AG04450 (cell line): ENCODE measurements around the gene GTF3C4. TPM values are rescaled to one million over a fixed set of nuclear protein-coding genes. Genes with fewer than 3 reads are reported as not detected.

Experiments used
- CTCF ChIA-PET: fragments of 300-600, 350-600 bp; formaldehyde crosslinking; extraction: SDS; loops from one replicate; lab custom pipeline; 2022; ENCODE audit warnings: antibody characterized with exemption, inconsistent platforms; lab: Charles Lee
- POLR2A ChIA-PET: fragments of 350-600 bp; formaldehyde crosslinking; extraction: SDS; loops from one replicate; lab custom pipeline; 2021; ENCODE audit warnings: antibody characterized with exemption, inconsistent platforms; lab: Yijun Ruan, JAX
- DNase-seq: peaks from one replicate; pipeline ENCODE4 v3.0.0-alpha.2; 2011; ENCODE audit warnings: low read depth, low spot score
- H3K27ac ChIP-seq: one replicate; pipeline ENCODE4 v1.5.1; 2012; ENCODE audit warnings: low read depth, low read length, control low read depth
- H3K27me3 ChIP-seq: one replicate; pipeline ENCODE4 v1.6.0; 2012; ENCODE audit warnings: low read length; ENCODE audit not compliant: control insufficient read depth, insufficient read depth
- H3K4me3 ChIP-seq: 2 replicates; pipeline ENCODE4 v1.5.1; 2011; ENCODE audit warnings: mild to moderate bottlenecking, low read depth, low read length, control low read depth
- H3K9me3 ChIP-seq: 2 replicates; pipeline ENCODE4 v1.5.1; 2012; ENCODE audit warnings: low read length; ENCODE audit not compliant: control insufficient read depth, insufficient read depth
- polyA plus RNA-seq: library from polyadenylated mRNA; depleted of rRNA; stranded (reverse); fragments of >200 nt; gene quantifications from 2 replicates; pipeline ENCODE4 v1.2.3, GENCODE V29; 2011
- TF ChIP-seq, protein P1 (sequence below): IDR thresholded peaks from 2 replicates; pipeline ENCODE4 v1.5.1; 2011; ENCODE audit warnings: low read depth, low read length, control low read depth, inconsistent platforms

The GTF3C4 gene
- polyA plus RNA-seq, 1 experiment, result 6.9 TPM

DNA sequence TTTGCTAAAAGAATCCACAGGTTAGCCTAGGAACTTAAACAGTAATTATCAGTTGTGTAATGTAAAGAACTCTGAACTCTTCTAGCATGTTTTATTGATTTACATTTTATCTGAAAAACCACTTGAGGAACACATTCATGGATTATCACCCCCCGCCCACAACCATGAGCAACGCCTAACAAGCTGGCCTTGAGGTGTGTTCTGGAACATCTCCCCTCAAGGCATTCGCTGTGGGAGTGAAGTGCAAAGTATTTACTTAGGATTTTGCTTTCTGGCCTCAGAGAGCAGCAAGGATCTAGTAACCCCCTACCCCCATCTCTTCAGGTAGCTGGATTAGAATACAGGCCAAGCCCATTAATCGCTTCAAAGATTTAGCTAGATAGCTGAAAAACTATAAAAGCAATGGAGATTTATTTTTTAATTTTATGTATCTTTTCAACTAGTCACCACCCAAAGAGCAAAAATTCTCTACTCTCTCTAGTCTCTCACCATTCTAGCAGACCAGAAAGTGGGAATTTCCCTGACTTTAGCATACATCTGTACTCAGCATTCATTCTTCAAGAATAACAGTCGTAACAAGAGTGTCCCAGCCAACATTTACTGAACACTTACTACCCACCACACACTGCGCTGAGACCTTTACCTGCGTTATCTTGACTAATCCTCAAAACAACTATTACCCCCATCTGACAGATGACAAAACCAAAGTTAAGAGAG is 37.7 kb upstream of the GTF3C4 start:
- ChIA-PET POLR2A (no interaction called here), CTCF (interaction anchor here (1.2 kb wide), 1 partner anchor 11 kb away, joined by 3 read pairs; no protein-coding TSS in a partner anchor)
- TF ChIP-seq, protein P1, sequence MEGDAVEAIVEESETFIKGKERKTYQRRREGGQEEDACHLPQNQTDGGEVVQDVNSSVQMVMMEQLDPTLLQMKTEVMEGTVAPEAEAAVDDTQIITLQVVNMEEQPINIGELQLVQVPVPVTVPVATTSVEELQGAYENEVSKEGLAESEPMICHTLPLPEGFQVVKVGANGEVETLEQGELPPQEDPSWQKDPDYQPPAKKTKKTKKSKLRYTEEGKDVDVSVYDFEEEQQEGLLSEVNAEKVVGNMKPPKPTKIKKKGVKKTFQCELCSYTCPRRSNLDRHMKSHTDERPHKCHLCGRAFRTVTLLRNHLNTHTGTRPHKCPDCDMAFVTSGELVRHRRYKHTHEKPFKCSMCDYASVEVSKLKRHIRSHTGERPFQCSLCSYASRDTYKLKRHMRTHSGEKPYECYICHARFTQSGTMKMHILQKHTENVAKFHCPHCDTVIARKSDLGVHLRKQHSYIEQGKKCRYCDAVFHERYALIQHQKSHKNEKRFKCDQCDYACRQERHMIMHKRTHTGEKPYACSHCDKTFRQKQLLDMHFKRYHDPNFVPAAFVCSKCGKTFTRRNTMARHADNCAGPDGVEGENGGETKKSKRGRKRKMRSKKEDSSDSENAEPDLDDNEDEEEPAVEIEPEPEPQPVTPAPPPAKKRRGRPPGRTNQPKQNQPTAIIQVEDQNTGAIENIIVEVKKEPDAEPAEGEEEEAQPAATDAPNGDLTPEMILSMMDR, result no peak
- no peak for DNase-seq
- H3K27me3 ChIP-seq, result no peaks in the 10 kb centered on the region
- no peak overlapping the region for H3K4me3 ChIP-seq
- no peaks in the 10 kb centered on the region for H3K9me3 ChIP-seq
- H3K27ac ChIP-seq, result no peak overlapping the region

DNA sequence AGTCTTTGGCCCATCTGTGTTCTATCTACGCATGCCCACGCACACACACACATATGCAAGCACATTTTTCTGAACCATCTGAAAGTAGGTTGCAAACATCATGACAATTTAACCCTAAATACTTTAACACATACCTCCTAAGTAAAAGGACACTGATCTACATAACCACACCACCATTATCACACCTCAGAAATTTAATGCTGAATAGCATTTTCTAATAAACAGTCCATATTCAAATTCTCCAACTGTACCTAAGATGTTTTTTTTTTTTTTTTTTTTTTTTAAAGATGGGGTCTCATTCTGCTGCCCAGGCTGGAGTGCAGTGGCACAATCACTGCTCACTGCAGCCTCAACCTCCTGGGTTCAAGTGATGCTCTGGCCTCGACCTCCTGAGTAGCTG is 35.9 kb upstream of the GTF3C4 start:
- ChIA-PET POLR2A (no interaction called here), CTCF (no interaction called here)
- no peaks in the 10 kb centered on the region for H3K27me3 ChIP-seq
- no peaks in the 10 kb centered on the region for H3K9me3 ChIP-seq
- DNase-seq, result no peak
- TF ChIP-seq, protein P1, result no peak
- H3K27ac ChIP-seq, result no peak overlapping the region
- H3K4me3 ChIP-seq, result no peak overlapping the region

DNA sequence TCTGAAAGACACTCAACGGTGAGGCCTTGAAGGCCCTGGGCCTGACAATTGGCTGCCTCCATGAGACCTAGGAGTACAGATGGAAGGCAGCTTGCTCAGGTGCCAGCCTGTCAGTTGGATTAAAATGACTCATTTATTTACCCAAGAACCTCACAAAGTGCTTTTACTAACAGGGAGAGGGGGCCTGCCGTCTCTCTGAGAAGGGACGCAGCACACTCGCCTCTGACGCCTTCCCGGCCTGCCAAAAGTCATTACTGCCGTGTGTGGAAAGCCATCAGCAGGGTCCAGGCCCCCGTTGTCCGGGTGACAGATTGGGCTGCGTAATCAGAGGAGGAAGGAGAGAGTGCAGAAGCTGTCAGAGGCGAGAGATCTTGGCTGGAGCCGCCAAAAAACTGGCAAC is 32.9 kb upstream of the GTF3C4 start:
- H3K9me3 ChIP-seq, result no peaks in the 10 kb centered on the region
- CTCF ChIA-PET, result no interaction called here
- H3K27me3 ChIP-seq, result no peaks in the 10 kb centered on the region
- H3K27ac ChIP-seq, result no peak overlapping the region
- no peak overlapping the region for H3K4me3 ChIP-seq
- no peak for DNase-seq
- POLR2A ChIA-PET, result no interaction called here
- TF ChIP-seq, protein P1, result no peak

GRCh38 chr9:132637801-132638200 is 32.5 kb upstream of the GTF3C4 start:
- ChIA-PET CTCF (no interaction called here), POLR2A (no interaction called here)
- TF ChIP-seq, protein P1, result no peak
- Histone ChIP-seq H3K27me3 (no peaks in the 10 kb centered on the region), H3K4me3 (no peak overlapping the region), H3K9me3 (no peaks in the 10 kb centered on the region), H3K27ac (no peak overlapping the region)
- no peak for DNase-seq

DNA sequence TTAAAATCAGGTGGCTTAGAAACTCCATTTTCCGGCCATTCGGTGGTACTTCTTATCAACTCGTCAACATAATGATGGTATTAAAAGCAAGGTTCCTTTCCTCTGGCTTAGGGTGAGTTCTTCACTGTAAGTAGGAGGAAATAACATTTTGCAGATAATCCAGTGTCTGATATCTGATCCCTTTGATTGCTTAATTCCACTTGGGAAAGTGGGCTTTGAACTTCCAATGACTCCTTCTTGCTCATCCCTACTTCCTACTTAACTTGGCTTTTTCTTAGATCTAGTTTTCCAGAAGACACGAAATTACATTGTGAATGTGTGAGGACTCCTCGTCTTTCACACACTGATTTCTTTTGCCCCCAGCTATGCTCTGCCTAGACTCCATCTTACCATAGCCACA is 32.0 kb upstream of the GTF3C4 start:
- no peak for DNase-seq
- POLR2A ChIA-PET, result no interaction called here
- no peak overlapping the region for H3K27ac ChIP-seq
- TF ChIP-seq, protein P1, result no peak
- H3K4me3 ChIP-seq, result no peak overlapping the region
- CTCF ChIA-PET, result no interaction called here
- H3K27me3 ChIP-seq, result no peaks in the 10 kb centered on the region
- no peaks in the 10 kb centered on the region for H3K9me3 ChIP-seq
